Fibroblast of the aortic adventitia (primary cell): ENCODE measurements around the gene BBS2. TPM values are rescaled to one million over a fixed set of nuclear protein-coding genes. Genes with fewer than 3 reads are reported as not detected.
A peak's percentile ranks its signal among the peaks of the same experiment; 100 is the strongest.

Experiments
- DNase-seq: peaks from one replicate; pipeline ENCODE4 v3.0.0-alpha.2; 2010; ENCODE audit warnings: low read depth
- H3K4me3 ChIP-seq: 2 replicates; pipeline ENCODE4 v1.5.1; 2011; ENCODE audit warnings: low read depth, mild to moderate bottlenecking, control low read depth, low read length, moderate library complexity
- total RNA-seq: library from RNA; depleted of rRNA; stranded (reverse); fragments of >200 nt; gene quantifications from 2 replicates; pipeline ENCODE4 v1.2.3, GENCODE V29; 2012; ENCODE audit warnings: low replicate concordance
- TF ChIP-seq, protein P1 (sequence below): IDR thresholded peaks from 2 replicates; pipeline ENCODE4 v1.5.1; 2011; ENCODE audit warnings: mild to moderate bottlenecking, low read length, control low read depth, inconsistent platforms; ENCODE audit not compliant: insufficient read depth

BBS2 gene, protein sequence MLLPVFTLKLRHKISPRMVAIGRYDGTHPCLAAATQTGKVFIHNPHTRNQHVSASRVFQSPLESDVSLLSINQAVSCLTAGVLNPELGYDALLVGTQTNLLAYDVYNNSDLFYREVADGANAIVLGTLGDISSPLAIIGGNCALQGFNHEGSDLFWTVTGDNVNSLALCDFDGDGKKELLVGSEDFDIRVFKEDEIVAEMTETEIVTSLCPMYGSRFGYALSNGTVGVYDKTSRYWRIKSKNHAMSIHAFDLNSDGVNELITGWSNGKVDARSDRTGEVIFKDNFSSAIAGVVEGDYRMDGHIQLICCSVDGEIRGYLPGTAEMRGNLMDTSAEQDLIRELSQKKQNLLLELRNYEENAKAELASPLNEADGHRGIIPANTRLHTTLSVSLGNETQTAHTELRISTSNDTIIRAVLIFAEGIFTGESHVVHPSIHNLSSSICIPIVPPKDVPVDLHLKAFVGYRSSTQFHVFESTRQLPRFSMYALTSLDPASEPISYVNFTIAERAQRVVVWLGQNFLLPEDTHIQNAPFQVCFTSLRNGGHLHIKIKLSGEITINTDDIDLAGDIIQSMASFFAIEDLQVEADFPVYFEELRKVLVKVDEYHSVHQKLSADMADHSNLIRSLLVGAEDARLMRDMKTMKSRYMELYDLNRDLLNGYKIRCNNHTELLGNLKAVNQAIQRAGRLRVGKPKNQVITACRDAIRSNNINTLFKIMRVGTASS
- 58.9 and 85.0 TPM in 2 replicates for total RNA-seq

DNA sequence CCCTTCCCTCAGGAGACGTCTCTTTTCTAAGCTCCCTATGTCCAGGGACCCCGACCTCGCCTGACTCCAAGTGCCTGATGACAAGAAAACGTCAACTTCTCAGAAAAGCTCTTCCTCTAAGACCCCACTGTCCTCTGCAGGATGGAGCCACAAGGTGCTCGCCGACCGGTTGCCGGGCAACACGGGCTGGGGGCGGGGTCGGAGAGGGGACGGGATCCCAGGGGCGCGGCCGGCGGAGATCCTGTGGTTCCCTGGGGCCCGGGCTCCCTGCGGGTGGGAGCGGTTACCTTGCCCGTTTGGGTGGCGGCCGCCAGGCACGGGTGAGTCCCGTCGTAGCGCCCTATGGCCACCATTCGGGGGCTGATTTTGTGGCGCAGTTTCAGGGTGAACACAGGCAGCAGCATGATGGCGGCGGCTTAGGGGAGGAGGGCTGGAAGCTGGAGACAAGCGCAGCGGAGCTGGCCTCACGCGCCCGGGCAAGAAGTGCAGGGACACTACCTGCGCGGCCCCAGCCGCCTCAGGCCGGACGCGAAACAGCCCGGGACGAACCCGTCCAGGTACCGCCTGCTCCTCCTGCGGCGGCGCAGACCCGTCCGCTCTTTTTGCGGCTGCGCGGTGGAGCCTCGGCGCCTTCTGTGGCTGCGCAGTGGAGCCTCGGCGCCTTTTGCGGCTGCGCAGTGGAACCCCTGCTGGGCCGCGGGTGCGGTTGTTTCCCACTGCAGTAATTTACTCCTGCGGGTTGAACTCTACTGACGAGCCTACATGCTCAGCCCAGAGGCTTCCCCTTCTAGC, at the start of gene BBS2:
Gene BBS2 (minus strand): TSS at position 566 of the 792 bp plus-strand sequence. CDS start 162 bp downstream, at position 404.
- H3K4me3 ChIP-seq, result peak within 1 kb of the TSS; percentile 93
- peak; percentile 80 for DNase-seq
- TF ChIP-seq, protein P1, sequence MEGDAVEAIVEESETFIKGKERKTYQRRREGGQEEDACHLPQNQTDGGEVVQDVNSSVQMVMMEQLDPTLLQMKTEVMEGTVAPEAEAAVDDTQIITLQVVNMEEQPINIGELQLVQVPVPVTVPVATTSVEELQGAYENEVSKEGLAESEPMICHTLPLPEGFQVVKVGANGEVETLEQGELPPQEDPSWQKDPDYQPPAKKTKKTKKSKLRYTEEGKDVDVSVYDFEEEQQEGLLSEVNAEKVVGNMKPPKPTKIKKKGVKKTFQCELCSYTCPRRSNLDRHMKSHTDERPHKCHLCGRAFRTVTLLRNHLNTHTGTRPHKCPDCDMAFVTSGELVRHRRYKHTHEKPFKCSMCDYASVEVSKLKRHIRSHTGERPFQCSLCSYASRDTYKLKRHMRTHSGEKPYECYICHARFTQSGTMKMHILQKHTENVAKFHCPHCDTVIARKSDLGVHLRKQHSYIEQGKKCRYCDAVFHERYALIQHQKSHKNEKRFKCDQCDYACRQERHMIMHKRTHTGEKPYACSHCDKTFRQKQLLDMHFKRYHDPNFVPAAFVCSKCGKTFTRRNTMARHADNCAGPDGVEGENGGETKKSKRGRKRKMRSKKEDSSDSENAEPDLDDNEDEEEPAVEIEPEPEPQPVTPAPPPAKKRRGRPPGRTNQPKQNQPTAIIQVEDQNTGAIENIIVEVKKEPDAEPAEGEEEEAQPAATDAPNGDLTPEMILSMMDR, result no peak

DNA sequence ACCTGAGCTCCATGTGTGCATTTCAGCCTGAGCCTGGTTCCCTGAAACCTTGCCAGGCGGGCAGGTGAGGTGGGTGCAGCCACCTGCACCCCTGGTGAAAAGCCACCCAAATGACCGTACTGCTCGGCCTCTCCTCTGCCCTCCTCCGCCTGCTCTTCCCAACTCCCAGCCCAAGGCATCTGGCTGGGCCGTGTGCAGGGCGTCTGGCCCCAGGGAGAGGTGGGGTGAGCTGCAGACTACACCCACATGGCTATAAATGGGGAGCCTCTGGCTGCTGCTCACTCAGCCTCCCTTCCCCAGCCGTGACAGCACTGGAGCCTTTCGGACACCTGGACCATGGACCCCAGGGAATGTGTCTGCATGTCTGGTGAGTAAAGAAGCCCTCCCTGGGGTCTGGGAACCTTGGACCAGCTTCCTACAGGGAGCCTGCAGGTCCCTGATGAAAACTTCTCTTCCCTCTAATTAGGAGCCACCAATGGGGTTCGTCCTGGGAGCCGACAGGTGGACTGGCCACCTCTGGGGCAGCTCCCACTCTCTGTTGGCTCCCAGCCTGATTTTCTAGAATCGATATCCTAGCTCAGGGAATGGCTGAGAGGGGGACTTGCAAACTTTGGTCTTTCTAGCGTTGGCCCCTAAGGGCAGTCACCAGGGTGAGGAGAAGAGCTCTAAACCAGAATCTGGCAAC, 45.1 kb upstream of the BBS2 start, which contains the start of gene MT4:
Gene MT4 (plus strand): TSS at position 281 of the 685 bp plus-strand sequence. CDS start 56 bp downstream, at position 337.
- no peak for DNase-seq
- no peak within 1 kb of the TSS for H3K4me3 ChIP-seq
- TF ChIP-seq, protein P1, result no peak

DNA sequence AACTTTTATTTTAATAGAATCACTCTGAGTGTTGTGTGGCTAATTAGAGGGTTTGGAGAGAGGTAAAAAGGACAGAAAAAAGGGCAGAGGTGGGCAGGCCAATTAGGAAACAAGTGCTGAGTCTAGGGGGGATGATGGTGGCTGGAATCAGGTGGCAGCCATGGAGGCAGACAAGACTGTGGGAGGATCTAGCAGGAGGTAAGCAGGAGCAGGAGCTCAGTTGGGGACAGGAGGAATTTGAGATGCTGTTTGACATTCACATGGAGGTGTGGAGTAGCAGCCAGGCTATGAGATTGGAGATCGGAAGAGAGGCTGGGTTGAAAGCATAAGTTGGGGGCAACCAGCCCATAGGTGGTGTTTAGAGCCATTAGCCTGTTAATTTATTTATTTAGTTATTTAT, 41.3 kb upstream of the BBS2 start:
- no peak for DNase-seq
- TF ChIP-seq, protein P1, result no peak
- H3K4me3 ChIP-seq, result no peak overlapping the region

DNA sequence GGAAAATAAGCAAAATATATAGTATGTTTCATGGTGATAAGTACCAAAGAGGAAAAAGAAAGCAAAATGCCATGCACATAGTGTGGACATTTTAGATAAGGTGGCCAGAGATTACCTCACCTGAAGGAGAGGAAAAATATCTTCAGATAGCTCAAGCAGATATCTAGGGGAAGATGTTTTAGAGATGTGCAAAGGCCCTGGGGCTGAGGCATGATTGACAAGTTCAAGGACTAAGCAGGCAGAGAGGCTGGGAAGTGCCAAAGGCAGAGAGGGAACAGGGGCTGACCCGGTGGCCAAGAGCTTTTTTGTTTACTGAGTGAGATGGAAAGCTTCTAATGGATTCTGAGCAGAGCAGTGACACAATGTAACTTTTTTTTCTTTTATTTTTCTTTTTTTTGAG, 40.6 kb upstream of the BBS2 start:
- TF ChIP-seq, protein P1, result no peak
- DNase-seq, result no peak

DNA sequence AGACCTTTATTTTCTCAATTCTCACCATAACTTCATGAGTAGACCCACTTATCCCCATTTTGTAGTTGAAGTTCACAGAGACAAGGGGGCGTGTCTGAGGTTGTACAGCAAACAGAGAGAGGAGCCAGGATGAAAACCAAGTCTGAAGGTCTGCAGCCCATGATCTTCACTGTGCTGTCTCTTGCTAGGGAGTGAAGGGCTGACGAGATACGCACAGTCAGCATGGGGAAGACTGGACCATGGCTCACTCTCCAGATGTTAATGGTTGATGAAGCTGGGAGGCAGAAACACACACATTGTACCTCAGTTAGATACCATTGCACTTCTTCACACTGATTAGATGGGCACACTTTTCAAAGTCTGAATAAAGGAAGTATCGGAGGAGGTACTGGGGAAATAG, 39.3 kb upstream of the BBS2 start:
- no peak overlapping the region for H3K4me3 ChIP-seq
- no peak for DNase-seq
- TF ChIP-seq, protein P1, result no peak

More for the DNA sequence above, 40.6 kb upstream of the BBS2 start:
- no peak overlapping the region for H3K4me3 ChIP-seq
